Ectodermal cell (in vitro differentiated cells): ENCODE results near the gene PTGER3.

ENCODE experiments used
- H3K27ac ChIP-seq: 2 replicates; pipeline ENCODE4 v1.7.0; 2013; ENCODE audit warnings: mild to moderate bottlenecking, low read depth, low read length; ENCODE audit not compliant: insufficient read depth, poor library complexity, severe bottlenecking
- H3K27me3 ChIP-seq: 2 replicates; pipeline ENCODE4 v1.7.0; 2013; ENCODE audit warnings: mild to moderate bottlenecking, low read length; ENCODE audit not compliant: insufficient read depth, control insufficient read depth, poor library complexity, severe bottlenecking
- H3K36me3 ChIP-seq: one replicate; pipeline ENCODE4 v1.7.0; 2013; ENCODE audit warnings: low read length; ENCODE audit not compliant: control insufficient read depth, insufficient read depth
- H3K4me1 ChIP-seq: one replicate; pipeline ENCODE4 v1.7.0; 2013; ENCODE audit warnings: low read length; ENCODE audit not compliant: control insufficient read depth, insufficient read depth
- H3K4me3 ChIP-seq: 2 replicates; pipeline ENCODE4 v1.7.0; 2013; ENCODE audit warnings: low read depth, low read length, control low read depth; ENCODE audit not compliant: insufficient read depth
- H3K9me3 ChIP-seq: 2 replicates; pipeline ENCODE4 v1.7.0; 2013; ENCODE audit warnings: mild to moderate bottlenecking, low read length, moderate library complexity; ENCODE audit not compliant: control insufficient read depth
- WGBS, 2 experiments: methylation state at CpG; one replicate each; pipeline ENCODE4 v1.1.7; 2013; ENCODE audit warnings: missing lambda C conversion rate in 2 of 2; 5-methylcytosine and 5-hydroxymethylcytosine counted together

Gene PTGER3

GRCh38 chr1:71037066-71037465 lies 10.6 kb downstream of the PTGER3 start:
- Histone ChIP-seq H3K27ac (no peak overlapping the region), H3K9me3 (no peaks in the 10 kb centered on the region), H3K27me3 (no peaks in the 10 kb centered on the region), H3K4me1 (no peaks in the 10 kb centered on the region), H3K36me3 (no peaks in the 10 kb centered on the region), H3K4me3 (no peak overlapping the region)
- WGBS, 2 experiments, result 92 to 93% methylated on average over 9 of the region's 9 CpGs

- no peaks in the 10 kb centered on the region for H3K4me1 ChIP-seq
- H3K27ac ChIP-seq, result no peak overlapping the region
- H3K4me3 ChIP-seq, result no peak overlapping the region
- H3K9me3 ChIP-seq, result no peaks in the 10 kb centered on the region
- 96 to 97% methylated on average over 1 of the region's 1 CpG for WGBS, 2 experiments
- H3K36me3 ChIP-seq, result no peaks in the 10 kb centered on the region
- no peaks in the 10 kb centered on the region for H3K27me3 ChIP-seq
Measured at GRCh38 chr1:71033136-71033535, 14.5 kb downstream of the PTGER3 start.

GRCh38 chr1:71031426-71031825 lies 16.2 kb downstream of the PTGER3 start:
- Histone ChIP-seq H3K9me3 (no peaks in the 10 kb centered on the region), H3K4me1 (no peaks in the 10 kb centered on the region), H3K27ac (no peak overlapping the region), H3K36me3 (no peaks in the 10 kb centered on the region), H3K4me3 (no peak overlapping the region), H3K27me3 (no peaks in the 10 kb centered on the region)

- H3K9me3 ChIP-seq, result no peaks in the 10 kb centered on the region
- H3K27ac ChIP-seq, result no peak overlapping the region
- H3K36me3 ChIP-seq, result no peaks in the 10 kb centered on the region
- H3K4me1 ChIP-seq, result no peaks in the 10 kb centered on the region
- H3K27me3 ChIP-seq, result no peaks in the 10 kb centered on the region
- 91 to 100% methylated on average over 1 of the region's 1 CpG for WGBS, 2 experiments
- no peak overlapping the region for H3K4me3 ChIP-seq
Measured at GRCh38 chr1:71030026-71030425, 17.6 kb downstream of the PTGER3 start.

- Histone ChIP-seq H3K4me3 (no peak overlapping the region), H3K36me3 (no peaks in the 10 kb centered on the region), H3K9me3 (no peaks in the 10 kb centered on the region), H3K4me1 (no peaks in the 10 kb centered on the region), H3K27ac (no peak overlapping the region), H3K27me3 (no peaks in the 10 kb centered on the region)
- 100% methylated on average over 1 of the region's 1 CpG for WGBS, 2 experiments
Measured at GRCh38 chr1:71028981-71029380, 18.6 kb downstream of the PTGER3 start.

GRCh38 chr1:71027991-71028390 lies 19.6 kb downstream of the PTGER3 start:
- H3K36me3 ChIP-seq, result no peaks in the 10 kb centered on the region
- no peaks in the 10 kb centered on the region for H3K27me3 ChIP-seq
- H3K4me1 ChIP-seq, result no peaks in the 10 kb centered on the region
- WGBS, 2 experiments, result 89 to 90% methylated on average over 7 of the region's 7 CpGs
- no peak overlapping the region for H3K4me3 ChIP-seq
- no peaks in the 10 kb centered on the region for H3K9me3 ChIP-seq
- H3K27ac ChIP-seq, result no peak overlapping the region

- Histone ChIP-seq H3K4me3 (no peak overlapping the region), H3K9me3 (no peaks in the 10 kb centered on the region), H3K4me1 (no peaks in the 10 kb centered on the region), H3K27me3 (no peaks in the 10 kb centered on the region), H3K27ac (no peak overlapping the region), H3K36me3 (no peaks in the 10 kb centered on the region)
- 95 to 98% methylated on average over 3 to 4 of the region's 4 CpGs for WGBS, 2 experiments
Measured at GRCh38 chr1:71026093-71026492, 21.5 kb downstream of the PTGER3 start.

GRCh38 chr1:71023515-71023914 lies 24.1 kb downstream of the PTGER3 start:
- Histone ChIP-seq H3K27me3 (no peaks in the 10 kb centered on the region), H3K27ac (no peak overlapping the region), H3K9me3 (no peaks in the 10 kb centered on the region), H3K4me1 (no peaks in the 10 kb centered on the region), H3K4me3 (no peak overlapping the region), H3K36me3 (no peaks in the 10 kb centered on the region)
- WGBS, 2 experiments, result 83 to 85% methylated on average over 4 of the region's 4 CpGs

GRCh38 chr1:71019233-71019969 lies 28.2 kb downstream of the PTGER3 start:
- Histone ChIP-seq H3K4me1 (no peaks in the 10 kb centered on the region), H3K36me3 (no peaks in the 10 kb centered on the region), H3K27me3 (no peaks in the 10 kb centered on the region), H3K4me3 (no peak overlapping the region), H3K9me3 (no peaks in the 10 kb centered on the region), H3K27ac (no peak overlapping the region)
- WGBS, 2 experiments, result 61 to 76% methylated on average over 5 to 6 of the region's 7 CpGs

- Histone ChIP-seq H3K4me3 (no peak overlapping the region), H3K4me1 (no peaks in the 10 kb centered on the region), H3K36me3 (no peaks in the 10 kb centered on the region), H3K27ac (no peak overlapping the region), H3K9me3 (no peaks in the 10 kb centered on the region), H3K27me3 (no peaks in the 10 kb centered on the region)
Measured at GRCh38 chr1:71018791-71019190, 28.8 kb downstream of the PTGER3 start.

- Histone ChIP-seq H3K36me3 (no peaks in the 10 kb centered on the region), H3K9me3 (no peaks in the 10 kb centered on the region), H3K27me3 (no peaks in the 10 kb centered on the region), H3K27ac (no peak overlapping the region), H3K4me3 (no peak overlapping the region), H3K4me1 (no peaks in the 10 kb centered on the region)
- WGBS, 2 experiments, result 89% methylated on average over 4 to 5 of the region's 5 CpGs
Measured at GRCh38 chr1:71015745-71016144, 31.9 kb downstream of the PTGER3 start.
